GM12875 (cell line): Measurements from ENCODE around the gene PIP5K1A.
"Not testable (repeated sequence)": the region's sequence is repeated elsewhere in the genome, so short reads cannot be mapped to it uniquely, and the experiment has no call there.

Experiments
- H3K4me3 ChIP-seq: one replicate; pipeline ENCODE4 v1.5.1; 2011; ENCODE audit warnings: low read depth, low read length, control low read depth
- CTCF ChIP-seq: IDR thresholded peaks from 2 replicates; pipeline ENCODE4 v1.5.1; 2011; ENCODE audit warnings: low read depth, mild to moderate bottlenecking, control low read depth, inconsistent platforms, low read length, moderate library complexity, borderline replicate concordance; ENCODE audit not compliant: insufficient read depth

PIP5K1A gene

DNA sequence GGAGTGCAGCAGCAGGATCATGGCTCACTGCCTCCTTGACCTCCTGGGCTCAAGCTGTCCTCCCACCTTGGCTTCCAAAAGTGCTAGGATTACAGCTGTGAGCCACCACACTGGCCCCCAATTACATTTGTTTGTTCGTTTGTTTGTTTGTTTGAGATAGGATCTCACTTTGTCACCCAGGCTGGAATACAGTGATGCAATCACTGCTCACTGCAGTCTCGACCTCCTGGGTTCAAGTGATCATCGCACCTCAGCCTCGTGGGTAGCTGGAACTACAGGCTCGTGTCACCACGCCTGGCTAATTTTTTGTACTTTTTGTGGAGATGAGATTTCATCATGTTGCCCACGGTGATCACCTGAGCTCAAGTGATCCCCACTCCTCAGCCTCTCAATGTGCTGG lies 6.3 kb upstream of the PIP5K1A start:
- TF ChIP-seq CTCF, result no peak
- H3K4me3 ChIP-seq, result no peak overlapping the region

DNA sequence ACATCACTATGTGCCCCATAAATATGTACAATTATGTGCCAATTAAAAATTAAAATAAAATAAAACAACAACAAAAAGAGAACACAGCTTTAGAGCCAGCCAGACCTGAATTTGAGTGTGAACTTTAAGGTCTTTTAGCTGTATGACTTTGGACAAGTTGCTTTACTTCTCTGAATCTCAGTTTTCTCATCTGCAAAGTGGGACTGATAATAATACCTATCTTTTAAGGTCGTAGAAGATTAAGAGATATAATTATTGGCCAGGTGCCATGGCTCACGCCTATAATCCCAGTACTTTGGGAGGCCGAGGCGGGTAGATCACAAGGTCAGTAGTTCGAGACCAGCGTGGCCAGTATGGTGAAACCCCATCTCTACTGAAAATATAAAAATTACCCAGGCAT lies 5.0 kb upstream of the PIP5K1A start:
- TF ChIP-seq CTCF, result no peak
- no peak overlapping the region for H3K4me3 ChIP-seq

GRCh38 chr1:151193856-151194255 lies 4.5 kb upstream of the PIP5K1A start:
- H3K4me3 ChIP-seq, result no peak overlapping the region

GRCh38 chr1:151194894-151195594 lies 3.3 kb upstream of the PIP5K1A start:
- not testable (repeated sequence) for H3K4me3 ChIP-seq

More at GRCh38 chr1:151193856-151194255, 4.5 kb upstream of the PIP5K1A start:
- no peak for TF ChIP-seq CTCF

DNA sequence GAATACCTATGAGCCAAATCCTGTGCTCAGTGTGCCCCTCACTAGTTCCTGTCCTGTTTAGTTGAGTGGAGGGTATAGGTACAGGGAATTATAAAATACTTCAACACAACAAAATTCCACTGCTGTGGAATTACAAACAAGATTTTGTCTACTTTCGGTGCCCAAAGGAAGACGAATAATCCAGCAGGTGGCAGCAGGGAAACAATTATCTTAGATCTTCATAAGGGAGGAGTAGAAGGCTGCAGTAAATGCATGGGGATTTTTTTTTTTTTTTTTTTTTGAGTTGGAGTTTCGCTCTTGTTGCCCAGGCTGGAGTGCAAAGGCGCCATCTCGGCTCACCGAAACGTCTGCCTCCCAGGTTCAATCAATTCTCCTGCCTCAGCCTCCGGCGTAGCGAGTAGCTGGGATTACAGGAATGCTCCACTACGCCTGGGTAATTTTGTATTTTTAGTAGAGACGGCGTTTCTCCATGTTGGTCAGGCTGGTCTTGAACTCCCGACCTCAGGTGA lies 2.0 kb upstream of the PIP5K1A start:
- H3K4me3 ChIP-seq, result no peak overlapping the region
- TF ChIP-seq CTCF, result peak; percentile 31; the same call in 1 of the 2 replicates

- H3K4me3 ChIP-seq, result peak overlapping the region; percentile 78
- TF ChIP-seq CTCF, result no peak
These were observed 494 bp upstream of the PIP5K1A start for GRCh38 chr1:151197863-151198253.

DNA sequence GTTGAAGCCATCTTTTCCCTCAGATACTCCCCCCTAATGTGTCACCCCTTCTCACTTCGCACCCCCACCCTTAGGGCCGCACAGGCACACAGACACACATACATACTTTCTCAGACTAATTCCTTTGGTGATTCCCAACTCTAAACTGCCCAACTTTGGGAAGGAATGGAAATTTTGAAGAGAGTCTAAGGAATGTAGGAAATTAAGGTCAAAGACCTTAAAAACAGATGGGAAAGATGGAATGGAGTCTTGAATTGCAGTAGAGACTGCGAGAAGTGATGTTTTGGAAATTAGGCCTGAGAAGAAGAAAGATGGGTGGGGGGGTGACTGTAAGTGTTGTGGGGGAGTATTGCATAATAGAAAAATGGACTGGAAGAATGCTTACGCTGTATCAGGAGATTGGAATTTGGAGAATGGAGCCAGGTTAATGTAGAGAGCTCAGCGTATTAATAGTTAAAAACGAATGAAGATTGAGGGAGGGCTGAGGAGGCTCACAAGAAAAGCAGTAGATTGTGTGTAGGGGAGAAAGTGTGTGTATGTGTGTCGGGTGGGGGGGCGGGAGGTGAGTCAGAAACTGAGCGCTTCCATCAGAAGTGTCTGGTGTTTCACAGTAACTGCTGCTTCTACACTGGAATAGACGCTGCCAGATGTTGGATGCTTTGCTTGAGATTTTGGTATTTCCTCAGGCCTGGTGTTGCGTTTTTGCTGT lies 1.7 kb downstream of the PIP5K1A start:
- no peak for TF ChIP-seq CTCF
- peak overlapping the region; percentile 78 for H3K4me3 ChIP-seq

DNA sequence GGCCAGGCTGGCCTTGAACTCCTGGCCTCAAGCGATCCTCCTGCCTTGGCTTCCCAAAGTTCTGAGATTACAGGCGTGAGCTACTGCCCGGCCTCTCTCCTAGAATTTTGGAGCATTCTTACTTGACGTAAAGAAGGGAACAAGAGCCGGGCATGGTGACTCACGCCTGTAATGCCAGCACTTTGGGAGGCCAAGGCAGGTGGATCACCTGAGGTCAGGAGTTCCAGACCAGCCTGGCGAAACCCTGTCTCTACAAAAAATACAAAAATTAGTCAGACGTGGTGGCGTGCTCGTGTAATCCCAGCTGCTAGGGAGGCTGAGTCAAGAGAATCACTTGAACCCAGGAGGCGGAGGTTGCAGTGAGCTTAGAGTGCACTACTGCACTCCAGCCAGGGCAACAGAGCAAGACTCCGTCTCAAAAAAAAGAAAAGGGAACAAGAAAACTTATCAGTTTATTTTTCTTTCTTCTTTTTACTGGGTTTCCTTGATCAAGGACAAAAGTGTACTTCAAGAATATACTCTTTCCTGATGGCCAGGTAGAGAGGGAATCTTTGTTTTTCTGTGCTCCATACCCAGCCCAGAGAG lies 7.1 kb downstream of the PIP5K1A start:
- not testable (repeated sequence) for H3K4me3 ChIP-seq
